Measurements from ENCODE around the gene SLC25A19.

GRCh38 chr17:75334723-75335122, 45.5 kb upstream of the SLC25A19 start:
- TF ChIP-seq CTCF (IDR thresholded peaks at IDR 0.05) (no peak), POLR2A (IDR thresholded peaks at IDR 0.05) (no peak)

Measured in lower leg skin (tissue), 3 donors.